VCaP (cell line): Measurements from ENCODE around the gene PCBD1.

Source experiments
- H3K27ac ChIP-seq: fragments of 450-650 bp; 2 replicates; pipeline ENCODE4 v1.5.1; 2017
- CTCF ChIP-seq: fragments of 450-650 bp; conservative IDR thresholded peaks from 2 replicates; pipeline ENCODE4 v1.5.1; 2017; ENCODE audit warnings: mild to moderate bottlenecking, moderate library complexity

The PCBD1 gene

GRCh38 chr10:70905071-70906021 is 17.0 kb upstream of the PCBD1 start:
- no peak for TF ChIP-seq CTCF
- H3K27ac ChIP-seq, result no peak overlapping the region

GRCh38 chr10:70903262-70903921 is 15.0 kb upstream of the PCBD1 start:
- H3K27ac ChIP-seq, result no peak overlapping the region
- peak; percentile 80 for TF ChIP-seq CTCF

- TF ChIP-seq CTCF, result no peak
- H3K27ac ChIP-seq, result no peak overlapping the region
Observed at GRCh38 chr10:70902661-70903261, 14.4 kb upstream of the PCBD1 start.

GRCh38 chr10:70901276-70901878 is 13.0 kb upstream of the PCBD1 start:
- no peak for TF ChIP-seq CTCF
- H3K27ac ChIP-seq, result no peak overlapping the region

GRCh38 chr10:70899096-70899495 is 10.7 kb upstream of the PCBD1 start:
- no peak overlapping the region for H3K27ac ChIP-seq
- TF ChIP-seq CTCF, result no peak

GRCh38 chr10:70898687-70899086 is 10.3 kb upstream of the PCBD1 start:
- H3K27ac ChIP-seq, result no peak overlapping the region
- no peak for TF ChIP-seq CTCF

- no peak overlapping the region for H3K27ac ChIP-seq
- TF ChIP-seq CTCF, result no peak
Observed at GRCh38 chr10:70896551-70896950, 8.2 kb upstream of the PCBD1 start.
